HEK293 (cell line): ENCODE results near the gene CDKL5.

Experiments used
- CTCF ChIA-PET: fragments of 350-600 bp; formaldehyde crosslinking; extraction: SDS; loops from one replicate; lab custom pipeline; 2021; ENCODE audit warnings: antibody characterized with exemption; lab: Yijun Ruan, JAX
- POLR2A ChIA-PET: fragments of 300-600 bp; formaldehyde crosslinking; extraction: SDS; loops from one replicate; lab custom pipeline; 2020; ENCODE audit warnings: antibody characterized with exemption, inconsistent platforms; lab: Yijun Ruan, JAX
- H3K27ac ChIP-seq: fragments of 200-500 bp; sonication (Bioruptor generic); 2 replicates; pipeline ENCODE4 v1.5.1; 2014; ENCODE audit warnings: low read depth, low read length, control low read depth, inconsistent platforms; ENCODE audit errors: extremely low read depth
- H3K36me3 ChIP-seq, 2 experiments: fragments of 200-500 bp in 1 of 2; sonication (Bioruptor generic) in 1 of 2; 1 replicate in 1 of 2; 2 replicates in 1 of 2; pipeline ENCODE4 v1.5.1; 2014 to 2017; ENCODE audit warnings: inconsistent platforms in 2 of 2, low read length in 2 of 2; ENCODE audit not compliant: control insufficient read depth in 2 of 2, insufficient read depth in 1 of 2
- H3K4me1 ChIP-seq: fragments of 200-500 bp; sonication (Bioruptor generic); 2 replicates; pipeline ENCODE4 v1.5.1; 2014; ENCODE audit warnings: mild to moderate bottlenecking, low read length, inconsistent platforms; ENCODE audit not compliant: control insufficient read depth, insufficient read depth
- H3K4me3 ChIP-seq: 2 replicates; pipeline ENCODE4 v1.5.1; 2011; ENCODE audit warnings: low read depth, mild to moderate bottlenecking, control low read depth, low read length, moderate library complexity
- H3K9me3 ChIP-seq: fragments of 200-500 bp; sonication (Bioruptor generic); 2 replicates; pipeline ENCODE4 v1.5.1; 2014; ENCODE audit warnings: low read depth, low read length, inconsistent platforms; ENCODE audit not compliant: control insufficient read depth, insufficient read depth
- BCL6B ChIP-seq: fragments of 450-650 bp; formaldehyde crosslinking; IDR thresholded peaks from 2 replicates; pipeline ENCODE4 v1.5.1; 2017; ENCODE audit warnings: missing biosample characterization, missing genetic modification characterization
- EGR2 ChIP-seq: fragments of 450-650 bp; formaldehyde crosslinking; IDR thresholded peaks from 2 replicates; pipeline ENCODE4 v1.5.1; 2016; ENCODE audit warnings: low read depth, missing biosample characterization, missing genetic modification characterization
- IKZF3 ChIP-seq: fragments of 450-650 bp; IDR thresholded peaks from 2 replicates; pipeline ENCODE4 v1.5.0; 2018; ENCODE audit warnings: missing biosample characterization, mild to moderate bottlenecking, missing genetic modification characterization, moderate library complexity
- OSR2 ChIP-seq: fragments of 450-650 bp; formaldehyde crosslinking; IDR thresholded peaks from 2 replicates; pipeline ENCODE4 v1.5.1; 2016; ENCODE audit warnings: missing biosample characterization, missing genetic modification characterization
- ZBTB17 ChIP-seq: fragments of 450-650 bp; formaldehyde crosslinking; IDR thresholded peaks from 2 replicates; pipeline ENCODE4 v1.5.1; 2016; ENCODE audit warnings: missing biosample characterization, missing genetic modification characterization
- ZBTB20 ChIP-seq: fragments of 450-650 bp; formaldehyde crosslinking; IDR thresholded peaks from 2 replicates; pipeline ENCODE4 v1.5.1; 2016; ENCODE audit warnings: missing biosample characterization, missing genetic modification characterization
- ZFHX2 ChIP-seq: fragments of 450-650 bp; formaldehyde crosslinking; conservative IDR thresholded peaks from 2 replicates; pipeline ENCODE4 v1.5.1; 2016; ENCODE audit warnings: missing biosample characterization, missing genetic modification characterization
- ZNF202 ChIP-seq: fragments of 450-650 bp; formaldehyde crosslinking; IDR thresholded peaks from 2 replicates; pipeline ENCODE4 v1.5.1; 2016; ENCODE audit warnings: missing biosample characterization, missing genetic modification characterization, borderline replicate concordance
- ZNF394 ChIP-seq: fragments of 450-650 bp; formaldehyde crosslinking; IDR thresholded peaks from 2 replicates; pipeline ENCODE4 v1.5.1; 2016; ENCODE audit warnings: missing biosample characterization, missing genetic modification characterization, mild to moderate bottlenecking, moderate library complexity, borderline replicate concordance
- ZNF792 ChIP-seq: fragments of 450-650 bp; formaldehyde crosslinking; IDR thresholded peaks from 2 replicates; pipeline ENCODE4 v1.5.1; 2016; ENCODE audit warnings: missing biosample characterization, missing genetic modification characterization
- ZSCAN30 ChIP-seq: fragments of 450-650 bp; IDR thresholded peaks from 2 replicates; pipeline ENCODE4 v1.5.1; 2018; ENCODE audit warnings: missing biosample characterization, mild to moderate bottlenecking, missing genetic modification characterization, moderate library complexity
- TF ChIP-seq, protein P1 (sequence below): fragments of 450-650 bp; formaldehyde crosslinking; IDR thresholded peaks from 2 replicates; pipeline ENCODE4 v1.5.1; 2016; ENCODE audit warnings: missing biosample characterization, missing genetic modification characterization
- TF ChIP-seq, protein P2 (sequence below): fragments of 450-650 bp; formaldehyde crosslinking; IDR thresholded peaks from 2 replicates; pipeline ENCODE4 v1.5.1; 2016; ENCODE audit warnings: missing biosample characterization, missing genetic modification characterization, low read depth

Gene CDKL5

DNA sequence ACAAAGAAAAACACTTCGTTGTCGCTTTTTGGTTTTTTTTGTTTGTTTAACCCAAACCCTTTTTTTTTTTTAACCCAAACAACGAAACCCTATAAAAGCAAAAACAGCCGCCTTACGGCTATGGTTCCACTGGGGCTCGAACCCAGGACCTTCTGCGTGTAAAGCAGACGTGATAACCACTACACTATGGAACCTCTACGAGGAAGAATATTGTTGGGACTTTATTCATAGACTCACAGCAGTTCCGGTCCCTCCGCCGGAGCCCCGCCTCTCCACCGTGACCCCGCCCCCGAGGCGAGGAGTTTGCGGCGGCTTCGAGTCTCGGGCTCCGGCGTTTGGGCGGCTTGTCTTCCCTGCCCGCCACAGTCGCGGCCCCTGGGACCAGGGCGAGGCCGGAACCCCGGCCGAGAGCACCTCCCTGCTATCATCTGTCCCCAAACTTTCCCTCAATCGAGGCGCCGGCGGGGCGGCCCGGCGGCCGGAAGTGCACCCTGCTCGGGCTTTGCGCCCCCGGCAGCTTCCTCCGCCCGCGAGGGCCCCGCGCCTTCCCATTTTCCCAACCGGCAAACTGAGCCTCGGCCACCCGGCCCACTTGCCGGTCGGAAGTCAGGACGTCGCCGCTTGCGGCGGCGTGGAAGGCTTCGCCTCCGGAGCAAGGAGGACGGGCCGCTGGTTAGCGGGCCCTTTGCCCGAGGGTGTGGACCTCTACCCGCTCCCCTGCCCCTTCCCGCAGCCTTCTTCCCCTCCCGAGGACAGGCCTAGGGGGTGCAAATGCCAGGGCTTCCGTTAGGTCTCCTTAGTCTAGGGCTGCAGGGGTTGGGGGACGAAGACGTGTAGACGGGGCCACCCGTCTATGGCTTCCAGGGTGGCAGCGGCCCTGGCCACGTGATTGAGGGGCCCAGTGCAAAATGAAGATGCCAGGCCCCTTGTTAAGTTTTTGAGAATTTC lies 249.7 kb downstream of the CDKL5 start (continued):
- TF ChIP-seq ZSCAN30 (tag by site-specific recombination) (no peak; the same call in 1 of the 2 replicates), ZBTB20 (tag by site-specific recombination) (no peak), IKZF3 (tag by site-specific recombination) (no peak), OSR2 (no peak), BCL6B (tag by site-specific recombination) (no peak), ZNF394 (tag by site-specific recombination) (0 out of 2 replicates have a peak, but pooled peaks have one; percentile 20)
- TF ChIP-seq, protein P1, sequence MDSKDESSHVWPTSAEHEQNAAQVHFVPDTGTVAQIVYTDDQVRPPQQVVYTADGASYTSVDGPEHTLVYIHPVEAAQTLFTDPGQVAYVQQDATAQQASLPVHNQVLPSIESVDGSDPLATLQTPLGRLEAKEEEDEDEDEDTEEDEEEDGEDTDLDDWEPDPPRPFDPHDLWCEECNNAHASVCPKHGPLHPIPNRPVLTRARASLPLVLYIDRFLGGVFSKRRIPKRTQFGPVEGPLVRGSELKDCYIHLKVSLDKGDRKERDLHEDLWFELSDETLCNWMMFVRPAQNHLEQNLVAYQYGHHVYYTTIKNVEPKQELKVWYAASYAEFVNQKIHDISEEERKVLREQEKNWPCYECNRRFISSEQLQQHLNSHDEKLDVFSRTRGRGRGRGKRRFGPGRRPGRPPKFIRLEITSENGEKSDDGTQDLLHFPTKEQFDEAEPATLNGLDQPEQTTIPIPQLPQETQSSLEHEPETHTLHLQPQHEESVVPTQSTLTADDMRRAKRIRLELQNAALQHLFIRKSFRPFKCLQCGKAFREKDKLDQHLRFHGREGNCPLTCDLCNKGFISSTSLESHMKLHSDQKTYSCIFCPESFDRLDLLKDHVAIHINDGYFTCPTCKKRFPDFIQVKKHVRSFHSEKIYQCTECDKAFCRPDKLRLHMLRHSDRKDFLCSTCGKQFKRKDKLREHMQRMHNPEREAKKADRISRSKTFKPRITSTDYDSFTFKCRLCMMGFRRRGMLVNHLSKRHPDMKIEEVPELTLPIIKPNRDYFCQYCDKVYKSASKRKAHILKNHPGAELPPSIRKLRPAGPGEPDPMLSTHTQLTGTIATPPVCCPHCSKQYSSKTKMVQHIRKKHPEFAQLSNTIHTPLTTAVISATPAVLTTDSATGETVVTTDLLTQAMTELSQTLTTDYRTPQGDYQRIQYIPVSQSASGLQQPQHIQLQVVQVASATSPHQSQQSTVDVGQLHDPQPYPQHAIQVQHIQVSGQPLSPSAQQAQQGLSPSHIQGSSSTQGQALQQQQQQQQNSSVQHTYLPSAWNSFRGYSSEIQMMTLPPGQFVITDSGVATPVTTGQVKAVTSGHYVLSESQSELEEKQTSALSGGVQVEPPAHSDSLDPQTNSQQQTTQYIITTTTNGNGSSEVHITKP: no peak
- TF ChIP-seq, protein P2, sequence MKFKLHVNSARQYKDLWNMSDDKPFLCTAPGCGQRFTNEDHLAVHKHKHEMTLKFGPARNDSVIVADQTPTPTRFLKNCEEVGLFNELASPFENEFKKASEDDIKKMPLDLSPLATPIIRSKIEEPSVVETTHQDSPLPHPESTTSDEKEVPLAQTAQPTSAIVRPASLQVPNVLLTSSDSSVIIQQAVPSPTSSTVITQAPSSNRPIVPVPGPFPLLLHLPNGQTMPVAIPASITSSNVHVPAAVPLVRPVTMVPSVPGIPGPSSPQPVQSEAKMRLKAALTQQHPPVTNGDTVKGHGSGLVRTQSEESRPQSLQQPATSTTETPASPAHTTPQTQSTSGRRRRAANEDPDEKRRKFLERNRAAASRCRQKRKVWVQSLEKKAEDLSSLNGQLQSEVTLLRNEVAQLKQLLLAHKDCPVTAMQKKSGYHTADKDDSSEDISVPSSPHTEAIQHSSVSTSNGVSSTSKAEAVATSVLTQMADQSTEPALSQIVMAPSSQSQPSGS (tag by site-specific recombination): no peak

DNA sequence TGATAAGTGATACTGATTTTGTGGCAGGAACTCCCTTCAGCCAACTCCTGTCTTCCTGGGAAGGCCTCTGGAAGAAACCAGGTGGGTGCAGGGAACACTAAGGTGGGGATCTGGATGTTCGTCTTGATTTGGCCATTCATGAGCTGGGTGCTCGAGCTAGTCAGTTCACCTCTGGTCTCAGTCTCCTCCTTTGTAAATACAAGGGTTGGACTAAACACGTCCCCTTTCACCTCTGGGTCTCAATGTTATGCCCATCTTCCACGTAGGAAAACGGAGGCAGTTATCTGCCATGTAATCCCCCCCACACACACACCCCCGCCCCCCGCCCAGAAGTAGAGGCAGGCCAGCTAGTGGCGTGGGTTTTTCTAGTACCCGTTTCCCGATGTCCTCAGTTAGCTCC lies 250.6 kb downstream of the CDKL5 start:
- 0 out of 2 replicates have a peak, but pooled peaks have one; percentile 13 for TF ChIP-seq EGR2
- TF ChIP-seq ZBTB17 (tag by site-specific recombination): 0 out of 2 replicates have a peak, but pooled peaks have one; percentile 21
- TF ChIP-seq, protein P1: peak; percentile 52
- no peak for TF ChIP-seq ZNF792 (tag by site-specific recombination)
- TF ChIP-seq ZNF202 (tag by site-specific recombination): no peak
- TF ChIP-seq ZFHX2 (tag by site-specific recombination): peak; percentile 42; the same call in 1 of the 2 replicates
- CTCF ChIA-PET: interaction anchor here (0.6 to 1.0 kb wide), 8 partner anchors 12 to 639 kb away, joined by 3 to 5 read pairs (median 3); partner anchors contain the start of gene PPEF1
- Histone ChIP-seq H3K27ac (no peak overlapping the region), H3K4me1 (no peaks in the 10 kb centered on the region; the same call in 1 of the 2 replicates), H3K4me3 (no peak overlapping the region), H3K9me3 (no peaks in the 10 kb centered on the region), H3K36me3 (no peaks in the 10 kb centered on the region)
- POLR2A ChIA-PET: interaction anchor here (0.7 kb wide), 1 partner anchor 290 kb away, joined by 3 read pairs; no protein-coding TSS in a partner anchor
